GM10248 (cell line): Measurements from ENCODE around the gene ADGRV1.
"Not testable (repeated sequence)": the region's sequence is repeated elsewhere in the genome, so short reads cannot be mapped to it uniquely, and the experiment has no call there.

Experiments
- CTCF ChIA-PET: fragments of 300-600 bp; sonication (Branson Sonifier 250); formaldehyde crosslinking; extraction: SDS; loops from one replicate; lab custom pipeline; 2021; ENCODE audit warnings: antibody characterized with exemption; lab: Yijun Ruan, JAX
- POLR2A ChIA-PET: fragments of 350-650 bp; sonication (Branson Sonifier 250); formaldehyde crosslinking; extraction: SDS; loops from one replicate; lab custom pipeline; 2020; ENCODE audit warnings: antibody characterized with exemption; lab: Yijun Ruan, JAX
- DNase-seq: peaks from one replicate; pipeline ENCODE4 v3.0.0; 2012; ENCODE audit errors: extremely low spot score
- TF ChIP-seq, protein P1 (sequence below): IDR thresholded peaks from 2 replicates; pipeline ENCODE4 v1.5.1; 2012; ENCODE audit warnings: mild to moderate bottlenecking, low read depth; ENCODE audit errors: extremely low read depth, missing control alignments, control extremely low read depth

The ADGRV1 gene

DNA sequence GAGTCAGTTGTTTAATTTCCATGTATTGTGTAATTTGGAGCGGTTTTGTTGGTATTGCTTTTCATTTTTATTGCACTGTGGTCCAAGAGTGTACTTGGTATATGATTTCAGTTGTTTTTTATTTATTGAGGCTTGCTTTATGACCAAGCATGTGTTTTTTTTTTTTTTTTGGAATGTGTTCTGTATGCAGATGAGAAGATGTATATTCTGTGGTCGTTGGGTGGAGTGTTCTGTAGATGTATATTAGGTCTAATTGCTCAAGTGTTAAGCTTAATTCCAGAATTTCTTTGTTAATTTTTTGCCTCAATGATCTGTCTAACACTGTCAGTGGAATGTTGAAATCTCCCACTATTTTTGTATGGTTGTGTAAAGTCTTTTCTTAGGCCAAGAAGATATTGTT, 23.4 kb downstream of the ADGRV1 start:
- POLR2A ChIA-PET, result no interaction called here
- CTCF ChIA-PET, result interaction anchor here (1.4 kb wide), 1 partner anchor 141 kb away, joined by 4 read pairs; no protein-coding TSS in a partner anchor
- TF ChIP-seq, protein P1, sequence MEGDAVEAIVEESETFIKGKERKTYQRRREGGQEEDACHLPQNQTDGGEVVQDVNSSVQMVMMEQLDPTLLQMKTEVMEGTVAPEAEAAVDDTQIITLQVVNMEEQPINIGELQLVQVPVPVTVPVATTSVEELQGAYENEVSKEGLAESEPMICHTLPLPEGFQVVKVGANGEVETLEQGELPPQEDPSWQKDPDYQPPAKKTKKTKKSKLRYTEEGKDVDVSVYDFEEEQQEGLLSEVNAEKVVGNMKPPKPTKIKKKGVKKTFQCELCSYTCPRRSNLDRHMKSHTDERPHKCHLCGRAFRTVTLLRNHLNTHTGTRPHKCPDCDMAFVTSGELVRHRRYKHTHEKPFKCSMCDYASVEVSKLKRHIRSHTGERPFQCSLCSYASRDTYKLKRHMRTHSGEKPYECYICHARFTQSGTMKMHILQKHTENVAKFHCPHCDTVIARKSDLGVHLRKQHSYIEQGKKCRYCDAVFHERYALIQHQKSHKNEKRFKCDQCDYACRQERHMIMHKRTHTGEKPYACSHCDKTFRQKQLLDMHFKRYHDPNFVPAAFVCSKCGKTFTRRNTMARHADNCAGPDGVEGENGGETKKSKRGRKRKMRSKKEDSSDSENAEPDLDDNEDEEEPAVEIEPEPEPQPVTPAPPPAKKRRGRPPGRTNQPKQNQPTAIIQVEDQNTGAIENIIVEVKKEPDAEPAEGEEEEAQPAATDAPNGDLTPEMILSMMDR, result no peak
- DNase-seq, result no peak

DNA sequence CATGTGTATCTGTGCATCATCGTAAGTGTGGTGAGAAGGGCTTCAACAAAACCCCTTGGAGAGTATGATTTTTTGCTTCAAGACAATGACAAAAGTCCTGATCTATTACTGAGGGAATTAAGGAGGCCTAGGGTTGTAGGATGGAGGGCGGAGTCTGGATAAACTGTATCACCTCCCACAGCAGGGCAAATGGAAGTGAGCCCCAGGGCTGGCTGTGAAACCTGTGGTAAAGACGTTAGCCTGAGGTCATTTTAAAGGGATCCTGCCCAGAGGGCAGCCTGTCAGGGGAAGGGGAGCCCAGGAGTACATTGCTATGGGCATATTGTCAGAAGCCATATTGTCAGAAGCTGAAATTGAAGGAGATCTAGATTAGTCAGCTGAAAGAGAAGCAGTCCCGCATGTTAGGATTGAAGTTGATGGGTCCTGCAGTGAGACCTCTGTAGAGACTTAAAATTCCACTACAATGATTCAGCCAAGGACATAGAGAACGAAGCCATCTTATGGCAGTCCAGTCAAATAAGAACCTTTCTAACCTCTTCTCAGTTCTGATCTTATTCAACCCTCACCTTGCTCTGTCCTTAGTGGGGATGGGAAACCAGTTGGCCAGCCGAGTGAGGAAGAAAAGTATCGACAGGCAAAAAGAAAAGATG, 26.9 kb downstream of the ADGRV1 start:
- DNase-seq, result no peak
- TF ChIP-seq, protein P1, result no peak
- CTCF ChIA-PET, result interaction anchor here (1.6 kb wide), 1 partner anchor 19 kb away, joined by 3 read pairs; no protein-coding TSS in a partner anchor
- POLR2A ChIA-PET, result no interaction called here

DNA sequence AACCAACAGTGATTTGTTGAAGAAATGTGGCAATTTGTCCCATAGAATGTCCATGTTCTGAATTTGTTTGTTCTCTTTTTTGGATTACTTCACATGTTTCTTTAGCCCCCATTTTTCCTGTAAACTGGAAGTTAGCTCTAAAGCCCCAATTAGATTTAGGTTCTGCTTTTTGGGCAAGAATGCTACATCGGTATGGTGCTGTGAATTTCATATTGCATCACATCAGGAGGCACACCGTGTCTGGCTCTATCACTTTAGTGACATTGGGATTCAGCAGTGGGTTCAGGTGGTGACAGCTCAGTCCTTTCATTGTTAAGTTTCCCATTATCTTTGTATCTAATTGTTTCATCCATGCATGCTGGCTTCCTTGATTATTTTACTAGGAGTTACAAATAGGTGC, 27.9 kb downstream of the ADGRV1 start:
- ChIA-PET POLR2A (no interaction called here), CTCF (interaction anchor here (1.0 kb wide), 1 partner anchor 12 kb away, joined by 3 read pairs; no protein-coding TSS in a partner anchor)
- TF ChIP-seq, protein P1, result no peak
- DNase-seq, result no peak

DNA sequence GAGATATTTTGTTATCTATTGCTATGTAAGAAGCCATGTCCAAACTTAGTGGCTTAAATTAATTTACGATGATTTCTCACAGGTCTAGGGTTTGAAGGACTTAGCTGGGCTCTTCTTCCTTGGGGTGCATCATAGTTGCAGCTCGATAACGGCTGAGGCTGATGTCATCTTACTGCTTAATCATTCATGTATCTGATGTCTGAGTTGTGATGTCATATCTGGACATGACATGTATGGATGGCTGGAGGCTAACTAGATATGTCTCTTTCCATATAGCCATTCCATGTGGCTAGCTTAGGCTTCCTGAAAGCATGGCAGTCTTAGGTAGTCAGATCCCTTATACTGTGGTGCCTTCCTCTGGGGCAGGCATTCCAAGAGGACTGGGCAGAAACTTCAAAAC, 31.6 kb downstream of the ADGRV1 start:
- TF ChIP-seq, protein P1, result no peak
- DNase-seq, result no peak
- POLR2A ChIA-PET, result no interaction called here
- CTCF ChIA-PET, result interaction anchor here (0.9 kb wide), 1 partner anchor 9 kb away, joined by 3 read pairs; no protein-coding TSS in a partner anchor

DNA sequence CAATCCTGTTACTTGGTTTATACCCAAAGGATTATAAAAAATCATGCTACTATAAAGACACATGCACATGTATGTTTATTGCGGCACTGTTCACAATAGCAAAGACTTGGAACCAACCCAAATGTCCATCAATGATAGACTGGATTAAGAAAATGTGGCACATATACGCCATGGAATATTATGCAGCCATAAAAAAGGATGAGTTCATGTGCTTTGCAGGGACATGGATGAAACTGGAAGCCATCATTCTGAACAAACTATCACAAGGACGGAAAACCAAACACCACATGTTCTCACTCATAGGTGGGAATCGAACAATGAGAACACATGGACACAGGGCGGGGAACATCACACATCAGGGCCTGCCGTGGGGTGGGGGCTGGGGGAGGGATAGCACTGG, 34.5 kb downstream of the ADGRV1 start:
- CTCF ChIA-PET, DNase-seq, POLR2A ChIA-PET: not testable (repeated sequence)

DNA sequence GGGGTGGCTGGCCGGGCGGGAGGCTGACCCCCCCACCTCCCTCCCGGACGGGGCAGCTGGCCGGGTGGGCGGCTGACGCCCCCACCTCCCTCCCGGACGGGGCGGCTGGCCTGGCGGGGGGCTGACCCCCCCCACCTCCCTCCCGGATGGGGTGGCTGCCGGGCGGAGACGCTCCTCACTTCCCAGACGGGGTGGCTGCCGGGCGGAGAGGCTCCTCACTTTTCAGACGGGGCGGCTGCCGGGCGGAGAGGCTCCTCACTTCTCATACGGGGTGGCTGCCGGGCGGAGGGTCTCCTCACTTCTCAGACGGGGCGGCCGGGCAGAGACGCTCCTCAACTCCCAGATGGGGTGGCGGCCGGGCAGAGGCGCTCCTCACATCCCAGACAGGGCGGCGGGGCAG, 37.2 kb downstream of the ADGRV1 start:
- CTCF ChIA-PET, DNase-seq, POLR2A ChIA-PET: not testable (repeated sequence)

DNA sequence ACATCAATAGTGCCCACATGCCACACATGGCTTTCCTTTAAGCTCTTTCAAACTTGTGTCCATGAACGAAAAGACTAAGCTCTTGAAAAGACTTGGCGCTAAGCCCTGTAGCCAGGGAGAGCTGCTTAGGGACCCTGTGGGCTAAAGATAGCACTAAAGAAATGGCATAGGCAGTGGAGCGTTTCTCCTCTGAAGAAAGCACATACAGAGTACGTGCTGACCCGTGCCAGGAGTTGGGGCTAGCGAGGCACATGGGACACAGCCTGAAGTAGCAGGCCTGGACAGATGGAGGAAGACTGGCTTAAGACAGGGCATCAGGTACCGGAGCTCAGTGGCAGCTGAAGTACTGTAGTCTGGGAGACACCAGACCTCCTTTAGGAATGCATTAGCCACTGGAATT, 39.7 kb downstream of the ADGRV1 start:
- CTCF ChIA-PET, result interaction anchor here (1.0 kb wide), 1 partner anchor 16 kb away, joined by 5 read pairs; no protein-coding TSS in a partner anchor
- no peak for DNase-seq
- TF ChIP-seq, protein P1, result no peak

DNA sequence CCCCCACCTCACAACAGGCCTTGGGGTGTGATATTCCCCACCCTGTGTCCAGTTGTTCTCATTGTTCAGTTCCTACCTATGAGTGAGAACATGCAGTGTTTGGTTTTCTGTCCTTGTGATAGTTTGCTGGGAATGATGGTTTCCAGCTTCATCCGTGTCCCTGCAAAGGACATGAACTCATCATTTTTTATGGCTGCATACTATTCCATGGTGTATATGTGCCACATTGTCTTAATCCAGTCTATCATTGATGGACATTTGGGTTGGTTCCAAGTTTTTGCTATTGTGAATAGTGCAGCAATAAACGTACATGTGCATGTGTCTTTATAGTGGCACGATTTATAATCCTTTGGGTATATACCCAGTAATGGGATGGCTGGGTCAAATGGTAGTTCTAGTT, 41.7 kb downstream of the ADGRV1 start:
- CTCF ChIA-PET, DNase-seq, POLR2A ChIA-PET: not testable (repeated sequence)

More for the DNA sequence above, 39.7 kb downstream of the ADGRV1 start:
- POLR2A ChIA-PET, result no interaction called here
